PC-9 (cell line): ENCODE measurements around the gene KRTAP10-6.

Experiments used
- EZH2 ChIP-seq: fragments of 200-600 bp; sonication (generic); IDR thresholded peaks from 2 replicates; pipeline ENCODE4 v1.8.0; 2017; ENCODE audit warnings: antibody characterized with exemption, low read depth
- TF ChIP-seq, protein P1 (sequence below): fragments of 200-600 bp; sonication (generic); conservative IDR thresholded peaks from 2 replicates; pipeline ENCODE4 v1.6.1; 2017; ENCODE audit warnings: mixed run types, antibody characterized with exemption, mild to moderate bottlenecking, moderate library complexity

DNA sequence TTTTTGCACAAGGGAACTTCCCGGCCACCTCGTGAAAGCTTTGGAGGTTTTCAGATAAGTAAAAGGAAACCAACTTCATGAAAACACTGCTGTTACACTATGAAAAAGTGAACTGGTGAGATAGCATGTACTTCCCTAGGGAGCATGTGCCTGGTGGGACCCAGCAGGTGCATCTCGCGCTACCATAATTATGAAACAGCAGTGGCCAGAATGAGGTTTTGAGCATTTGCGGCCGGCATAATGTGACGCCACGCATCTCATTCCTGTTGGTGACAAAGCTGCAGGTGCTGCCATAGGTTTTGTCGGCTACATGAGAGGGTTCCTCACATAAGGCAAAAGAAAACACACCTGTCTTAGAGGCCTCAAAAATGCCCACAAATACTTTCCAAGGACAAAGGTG, 35.4 kb downstream of the KRTAP10-6 start:
- TF ChIP-seq, protein P1, sequence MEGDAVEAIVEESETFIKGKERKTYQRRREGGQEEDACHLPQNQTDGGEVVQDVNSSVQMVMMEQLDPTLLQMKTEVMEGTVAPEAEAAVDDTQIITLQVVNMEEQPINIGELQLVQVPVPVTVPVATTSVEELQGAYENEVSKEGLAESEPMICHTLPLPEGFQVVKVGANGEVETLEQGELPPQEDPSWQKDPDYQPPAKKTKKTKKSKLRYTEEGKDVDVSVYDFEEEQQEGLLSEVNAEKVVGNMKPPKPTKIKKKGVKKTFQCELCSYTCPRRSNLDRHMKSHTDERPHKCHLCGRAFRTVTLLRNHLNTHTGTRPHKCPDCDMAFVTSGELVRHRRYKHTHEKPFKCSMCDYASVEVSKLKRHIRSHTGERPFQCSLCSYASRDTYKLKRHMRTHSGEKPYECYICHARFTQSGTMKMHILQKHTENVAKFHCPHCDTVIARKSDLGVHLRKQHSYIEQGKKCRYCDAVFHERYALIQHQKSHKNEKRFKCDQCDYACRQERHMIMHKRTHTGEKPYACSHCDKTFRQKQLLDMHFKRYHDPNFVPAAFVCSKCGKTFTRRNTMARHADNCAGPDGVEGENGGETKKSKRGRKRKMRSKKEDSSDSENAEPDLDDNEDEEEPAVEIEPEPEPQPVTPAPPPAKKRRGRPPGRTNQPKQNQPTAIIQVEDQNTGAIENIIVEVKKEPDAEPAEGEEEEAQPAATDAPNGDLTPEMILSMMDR = no peak
- 0 out of 2 replicates have a peak, but pooled peaks have one; percentile 44 for TF ChIP-seq EZH2
